ENCODE data around the gene NFATC3.

Gene NFATC3

DNA sequence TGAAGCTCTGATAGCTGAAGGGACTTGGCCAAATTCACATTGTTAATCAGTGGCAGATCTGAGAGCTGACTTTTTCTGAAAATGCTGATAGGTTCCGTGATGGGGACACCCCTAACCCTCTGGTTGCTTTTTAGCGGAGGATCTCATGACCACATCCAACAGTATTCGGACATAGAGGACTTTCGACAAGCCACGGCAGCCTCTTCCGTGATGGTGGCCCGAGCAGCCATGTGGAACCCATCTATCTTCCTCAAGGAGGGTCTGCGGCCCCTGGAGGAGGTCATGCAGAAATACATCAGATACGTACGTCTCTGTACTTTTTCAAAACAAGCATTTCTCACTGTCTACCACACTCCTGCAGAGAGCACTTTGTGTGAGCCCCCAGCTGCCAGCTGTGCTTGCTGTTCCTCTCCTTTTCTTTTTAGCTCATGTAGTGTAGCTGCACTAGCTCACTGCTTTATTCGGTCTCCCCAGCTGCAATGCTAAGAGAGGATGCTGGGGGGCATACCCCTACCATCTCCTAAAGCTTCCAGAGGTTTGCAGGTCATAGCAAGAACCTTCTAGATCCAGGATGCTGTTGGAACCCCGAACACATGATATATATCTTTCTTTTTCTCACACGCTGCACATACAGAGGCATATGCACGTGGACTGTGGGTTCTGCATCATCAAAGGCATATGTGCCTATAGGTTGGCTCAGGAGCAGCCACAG, 14.2 kb upstream of the NFATC3 start:
- ChIA-PET POLR2A (ENCODE audit: low non-redundant PET) (interaction anchor here (0.5 kb wide), 1 partner anchor 156 kb away, joined by 3 read pairs; no protein-coding TSS in a partner anchor), CTCF (interaction anchor here (0.7 kb wide), 1 partner anchor 148 kb away, joined by 3 read pairs; no protein-coding TSS in a partner anchor)
- peak overlapping the region; percentile 11; the same call in 1 of the 2 replicates for H3K27ac ChIP-seq
- no peak for TF ChIP-seq CTCF (conservative IDR thresholded peaks at IDR 0.05; ENCODE audit: low read depth)
- no peak for DNase-seq (ENCODE audit: low spot score)

- peak overlapping the region; percentile 88 for H3K27ac ChIP-seq
- POLR2A ChIA-PET (ENCODE audit: low non-redundant PET), result interaction anchor here (0.5 to 0.6 kb wide), 2 partner anchors 156 to 628 kb away, joined by 3 read pairs; no protein-coding TSS in a partner anchor
Observed at GRCh38 chr16:68071518-68071901, 13.7 kb upstream of the NFATC3 start.

GRCh38 chr16:68072038-68072695, 13.0 kb upstream of the NFATC3 start:
- TF ChIP-seq CTCF (conservative IDR thresholded peaks at IDR 0.05; ENCODE audit: low read depth), result no peak
- peak overlapping the region; percentile 88 for H3K27ac ChIP-seq
- ChIA-PET CTCF (no interaction called here), POLR2A (ENCODE audit: low non-redundant PET) (interaction anchor here (0.6 kb wide), 1 partner anchor 629 kb away, joined by 3 read pairs; no protein-coding TSS in a partner anchor)
- peak; percentile 89 for DNase-seq (ENCODE audit: low spot score)

More at GRCh38 chr16:68071518-68071901, 13.7 kb upstream of the NFATC3 start:
- TF ChIP-seq CTCF (conservative IDR thresholded peaks at IDR 0.05; ENCODE audit: low read depth), result no peak
- no peak for DNase-seq (ENCODE audit: low spot score)
- CTCF ChIA-PET, result interaction anchor here (0.7 kb wide), 1 partner anchor 148 kb away, joined by 3 read pairs; no protein-coding TSS in a partner anchor

- no peak for DNase-seq (ENCODE audit: low spot score)
- ChIA-PET CTCF (interaction anchor here (0.6 to 0.7 kb wide), 2 partner anchors 9 to 52 kb away, joined by 3 read pairs; no protein-coding TSS in a partner anchor), POLR2A (ENCODE audit: low non-redundant PET) (interaction anchor here (0.9 kb wide), 1 partner anchor 10 kb away, joined by 5 read pairs; no protein-coding TSS in a partner anchor)
- no peak for TF ChIP-seq CTCF (conservative IDR thresholded peaks at IDR 0.05; ENCODE audit: low read depth)
- H3K27ac ChIP-seq, result peak overlapping the region; percentile 88; the same call in 1 of the 2 replicates
Observed at GRCh38 chr16:68073902-68074760, 11.0 kb upstream of the NFATC3 start.

DNA sequence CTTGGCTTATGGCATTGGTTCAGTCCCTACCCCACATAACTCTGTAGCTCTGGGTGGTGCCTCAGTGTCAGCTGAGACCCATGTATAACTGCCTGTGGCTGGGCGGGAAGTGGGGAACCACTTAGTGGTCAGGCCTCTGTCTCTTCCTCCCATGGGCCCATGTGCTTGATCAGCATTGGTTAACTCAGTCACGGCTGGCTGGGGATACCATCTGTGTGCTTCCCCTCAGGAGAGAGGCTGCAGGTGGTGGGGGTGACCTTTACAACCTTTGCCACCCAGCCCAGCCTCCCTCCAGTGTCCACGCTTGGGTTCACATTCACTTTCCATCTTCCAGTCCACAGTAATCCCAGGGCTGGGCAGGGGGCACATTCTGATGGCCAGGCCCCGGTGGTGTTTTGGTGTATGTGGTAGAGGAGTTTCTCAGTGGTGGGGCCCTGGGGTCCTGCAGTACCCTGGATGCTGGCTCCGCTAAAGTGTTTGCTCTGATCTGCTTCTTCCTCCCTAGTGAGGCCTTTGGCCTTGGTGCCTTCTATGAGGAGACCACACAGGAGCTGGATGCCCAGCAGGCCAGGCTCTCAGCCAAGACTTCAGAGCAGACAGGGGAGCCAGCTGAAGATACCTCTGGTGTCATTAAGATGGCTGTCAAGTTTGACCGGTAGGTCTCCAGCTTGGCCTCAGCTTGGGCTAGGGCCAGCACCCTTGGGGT, 10.2 kb upstream of the NFATC3 start:
- TF ChIP-seq CTCF (conservative IDR thresholded peaks at IDR 0.05; ENCODE audit: low read depth), result no peak
- no peak for DNase-seq (ENCODE audit: low spot score)
- ChIA-PET CTCF (interaction anchor here (0.7 kb wide), 1 partner anchor 53 kb away, joined by 3 read pairs; no protein-coding TSS in a partner anchor), POLR2A (ENCODE audit: low non-redundant PET) (no interaction called here)
- no peak overlapping the region for H3K27ac ChIP-seq

Data from RWPE1 (cell line).